ENCODE results near the gene NEK4. TPM values are rescaled to one million over a fixed set of nuclear protein-coding genes. Genes with fewer than 3 reads are reported as not detected.

Gene NEK4
- total and polyA plus RNA-seq, 2 of the 13 experiments (the other 11 are each of a cell fraction or from before 2014, with no cell fraction given), result 16.5 to 38.0 TPM

DNA sequence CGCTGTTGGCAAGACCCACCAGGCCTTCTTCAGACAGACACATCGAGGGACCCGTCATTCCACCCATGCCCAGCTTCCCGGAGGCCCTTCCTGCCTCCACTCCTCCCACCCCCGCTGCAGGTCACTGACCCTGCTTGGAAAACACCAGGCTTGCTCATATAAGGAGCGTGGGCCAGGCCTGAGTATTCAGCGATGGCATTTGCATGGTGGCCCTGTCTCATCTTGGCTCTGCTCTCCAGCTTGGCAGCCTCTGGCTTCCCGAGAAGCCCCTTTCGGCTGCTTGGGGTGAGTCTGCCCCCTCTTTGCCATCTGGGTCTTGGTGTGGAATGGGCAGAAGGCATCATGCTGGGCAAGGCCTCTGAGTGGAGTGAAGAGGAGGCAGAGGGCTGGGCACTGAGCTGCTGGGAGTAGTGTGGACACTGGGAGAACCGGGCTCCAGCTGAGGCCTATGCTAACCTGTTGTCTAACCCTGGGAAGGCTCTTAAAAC, 23.9 kb upstream of the NEK4 start, which contains the start of gene ITIH3 (continued):
- TF ChIP-seq ZBTB40 (IDR thresholded peaks at IDR 0.05), result no peak
- no peak for TF ChIP-seq ZBTB40 (CRISPR knock-in tag; IDR thresholded peaks at IDR 0.05)
- TF ChIP-seq ZNF691 (CRISPR knock-in tag; IDR thresholded peaks at IDR 0.05; ENCODE audit: borderline replicate concordance, low read depth), result no peak
- TF ChIP-seq MEIS1 (CRISPR knock-in tag; IDR thresholded peaks at IDR 0.05; ENCODE audit: borderline replicate concordance), result no peak
- TF ChIP-seq SP4 (CRISPR knock-in tag; IDR thresholded peaks at IDR 0.05), result 0 out of 2 replicates have a peak, but pooled peaks have one; percentile 10
- TF ChIP-seq ZBTB34 (CRISPR knock-in tag; IDR thresholded peaks at IDR 0.05), result peak; percentile 54; the same call in 1 of the 2 replicates
- no peak for TF ChIP-seq ZNF12 (CRISPR knock-in tag; IDR thresholded peaks at IDR 0.05)
- TF ChIP-seq NFIB (CRISPR knock-in tag; IDR thresholded peaks at IDR 0.05; ENCODE audit: borderline replicate concordance), result no peak
- no peak for TF ChIP-seq ZNF781 (CRISPR knock-in tag; IDR thresholded peaks at IDR 0.05; ENCODE audit: borderline replicate concordance, not compliant biosample characterization)
- 0 out of 2 replicates have a peak, but pooled peaks have one; percentile 47 for TF ChIP-seq ZNF644 (CRISPR knock-in tag; IDR thresholded peaks at IDR 0.05; ENCODE audit: low read depth)
- no peak for TF ChIP-seq RELA (CRISPR knock-in tag; IDR thresholded peaks at IDR 0.05)
- TF ChIP-seq, protein P1, sequence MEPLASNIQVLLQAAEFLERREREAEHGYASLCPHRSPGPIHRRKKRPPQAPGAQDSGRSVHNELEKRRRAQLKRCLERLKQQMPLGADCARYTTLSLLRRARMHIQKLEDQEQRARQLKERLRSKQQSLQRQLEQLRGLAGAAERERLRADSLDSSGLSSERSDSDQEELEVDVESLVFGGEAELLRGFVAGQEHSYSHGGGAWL (CRISPR knock-in tag; IDR thresholded peaks at IDR 0.05), result peak; percentile 12; the same call in 1 of the 2 replicates
- TF ChIP-seq GATAD1 (CRISPR knock-in tag; IDR thresholded peaks at IDR 0.05), result peak; percentile 55
- TF ChIP-seq REXO4 (CRISPR knock-in tag; IDR thresholded peaks at IDR 0.05; ENCODE audit: borderline replicate concordance), result no peak
- TF ChIP-seq ZNF589 (CRISPR knock-in tag; conservative IDR thresholded peaks at IDR 0.05), result no peak
- TF ChIP-seq, protein P2, sequence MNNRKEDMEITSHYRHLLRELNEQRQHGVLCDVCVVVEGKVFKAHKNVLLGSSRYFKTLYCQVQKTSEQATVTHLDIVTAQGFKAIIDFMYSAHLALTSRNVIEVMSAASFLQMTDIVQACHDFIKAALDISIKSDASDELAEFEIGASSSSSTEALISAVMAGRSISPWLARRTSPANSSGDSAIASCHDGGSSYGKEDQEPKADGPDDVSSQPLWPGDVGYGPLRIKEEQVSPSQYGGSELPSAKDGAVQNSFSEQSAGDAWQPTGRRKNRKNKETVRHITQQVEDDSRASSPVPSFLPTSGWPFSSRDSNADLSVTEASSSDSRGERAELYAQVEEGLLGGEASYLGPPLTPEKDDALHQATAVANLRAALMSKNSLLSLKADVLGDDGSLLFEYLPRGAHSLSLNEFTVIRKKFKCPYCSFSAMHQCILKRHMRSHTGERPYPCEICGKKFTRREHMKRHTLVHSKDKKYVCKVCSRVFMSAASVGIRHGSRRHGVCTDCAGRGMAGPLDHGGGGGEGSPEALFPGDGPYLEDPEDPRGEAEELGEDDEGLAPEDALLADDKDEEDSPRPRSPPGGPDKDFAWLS (CRISPR knock-in tag; IDR thresholded peaks at IDR 0.05; ENCODE audit: borderline replicate concordance), result no peak

Measured in HepG2 (cell line).